Neutrophil (primary cell): ENCODE measurements around the gene C19orf44.
"Not testable (repeated sequence)": the region's sequence is repeated elsewhere in the genome, so short reads cannot be mapped to it uniquely, and the experiment has no call there.

Experiments used
- H3K27ac ChIP-seq: fragments of 200-600 bp; sonication (generic); 2 replicates; pipeline ENCODE4 v1.5.1; 2016; ENCODE audit warnings: mild to moderate bottlenecking, moderate library complexity
- H3K27me3 ChIP-seq: fragments of 200-600 bp; sonication (generic); 2 replicates; pipeline ENCODE4 v1.6.0; 2016; ENCODE audit warnings: mild to moderate bottlenecking
- H3K36me3 ChIP-seq: fragments of 200-600 bp; sonication (generic); 2 replicates; pipeline ENCODE4 v1.5.1; 2017
- H3K4me1 ChIP-seq, 2 experiments: fragments of 200-600 bp in 1 of 2; sonication (generic) in 1 of 2; 1 replicate in 1 of 2; 2 replicates in 1 of 2; pipeline versions ENCODE4 v1.5.1 to v1.6.1; 2013 to 2016; ENCODE audit warnings: low read depth in 1 of 2, low read length in 1 of 2, mild to moderate bottlenecking in 1 of 2, moderate library complexity in 1 of 2; ENCODE audit not compliant: control insufficient read depth in 1 of 2, insufficient read depth in 1 of 2
- H3K4me3 ChIP-seq, 2 experiments: fragments of 200-600 bp in 1 of 2; sonication (generic) in 1 of 2; 1 replicate in 1 of 2; 2 replicates in 1 of 2; pipeline ENCODE4 v1.5.1; 2013 to 2016; ENCODE audit warnings: low read depth in 1 of 2, low read length in 1 of 2, mild to moderate bottlenecking in 1 of 2, moderate library complexity in 1 of 2
- H3K9me3 ChIP-seq: fragments of 200-600 bp; sonication (generic); 2 replicates; pipeline ENCODE4 v1.5.1; 2016
- TF ChIP-seq, protein P1 (sequence below): fragments of 200-600 bp; sonication (generic); IDR thresholded peaks from 2 replicates; pipeline ENCODE4 v1.5.1; 2016; ENCODE audit warnings: antibody characterized with exemption

The C19orf44 gene

GRCh38 chr19:16506961-16507360, 10.8 kb downstream of the C19orf44 start:
- no peak overlapping the region for H3K27ac ChIP-seq
- no peaks in the 10 kb centered on the region for H3K36me3 ChIP-seq
- TF ChIP-seq, protein P1, sequence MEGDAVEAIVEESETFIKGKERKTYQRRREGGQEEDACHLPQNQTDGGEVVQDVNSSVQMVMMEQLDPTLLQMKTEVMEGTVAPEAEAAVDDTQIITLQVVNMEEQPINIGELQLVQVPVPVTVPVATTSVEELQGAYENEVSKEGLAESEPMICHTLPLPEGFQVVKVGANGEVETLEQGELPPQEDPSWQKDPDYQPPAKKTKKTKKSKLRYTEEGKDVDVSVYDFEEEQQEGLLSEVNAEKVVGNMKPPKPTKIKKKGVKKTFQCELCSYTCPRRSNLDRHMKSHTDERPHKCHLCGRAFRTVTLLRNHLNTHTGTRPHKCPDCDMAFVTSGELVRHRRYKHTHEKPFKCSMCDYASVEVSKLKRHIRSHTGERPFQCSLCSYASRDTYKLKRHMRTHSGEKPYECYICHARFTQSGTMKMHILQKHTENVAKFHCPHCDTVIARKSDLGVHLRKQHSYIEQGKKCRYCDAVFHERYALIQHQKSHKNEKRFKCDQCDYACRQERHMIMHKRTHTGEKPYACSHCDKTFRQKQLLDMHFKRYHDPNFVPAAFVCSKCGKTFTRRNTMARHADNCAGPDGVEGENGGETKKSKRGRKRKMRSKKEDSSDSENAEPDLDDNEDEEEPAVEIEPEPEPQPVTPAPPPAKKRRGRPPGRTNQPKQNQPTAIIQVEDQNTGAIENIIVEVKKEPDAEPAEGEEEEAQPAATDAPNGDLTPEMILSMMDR, result no peak
- H3K4me3 ChIP-seq, result no peak overlapping the region
- no peaks in the 10 kb centered on the region for H3K27me3 ChIP-seq
- no peaks in the 10 kb centered on the region for H3K9me3 ChIP-seq
- no peaks in the 10 kb centered on the region for H3K4me1 ChIP-seq

- no peaks in the 10 kb centered on the region for H3K36me3 ChIP-seq
- H3K4me1 ChIP-seq, result no peaks in the 10 kb centered on the region
- no peaks in the 10 kb centered on the region for H3K9me3 ChIP-seq
- TF ChIP-seq, protein P1, result no peak
- no peaks in the 10 kb centered on the region for H3K27me3 ChIP-seq
- no peak overlapping the region for H3K4me3 ChIP-seq
- H3K27ac ChIP-seq, result no peak overlapping the region
Observed at GRCh38 chr19:16508546-16508945, 12.4 kb downstream of the C19orf44 start.

DNA sequence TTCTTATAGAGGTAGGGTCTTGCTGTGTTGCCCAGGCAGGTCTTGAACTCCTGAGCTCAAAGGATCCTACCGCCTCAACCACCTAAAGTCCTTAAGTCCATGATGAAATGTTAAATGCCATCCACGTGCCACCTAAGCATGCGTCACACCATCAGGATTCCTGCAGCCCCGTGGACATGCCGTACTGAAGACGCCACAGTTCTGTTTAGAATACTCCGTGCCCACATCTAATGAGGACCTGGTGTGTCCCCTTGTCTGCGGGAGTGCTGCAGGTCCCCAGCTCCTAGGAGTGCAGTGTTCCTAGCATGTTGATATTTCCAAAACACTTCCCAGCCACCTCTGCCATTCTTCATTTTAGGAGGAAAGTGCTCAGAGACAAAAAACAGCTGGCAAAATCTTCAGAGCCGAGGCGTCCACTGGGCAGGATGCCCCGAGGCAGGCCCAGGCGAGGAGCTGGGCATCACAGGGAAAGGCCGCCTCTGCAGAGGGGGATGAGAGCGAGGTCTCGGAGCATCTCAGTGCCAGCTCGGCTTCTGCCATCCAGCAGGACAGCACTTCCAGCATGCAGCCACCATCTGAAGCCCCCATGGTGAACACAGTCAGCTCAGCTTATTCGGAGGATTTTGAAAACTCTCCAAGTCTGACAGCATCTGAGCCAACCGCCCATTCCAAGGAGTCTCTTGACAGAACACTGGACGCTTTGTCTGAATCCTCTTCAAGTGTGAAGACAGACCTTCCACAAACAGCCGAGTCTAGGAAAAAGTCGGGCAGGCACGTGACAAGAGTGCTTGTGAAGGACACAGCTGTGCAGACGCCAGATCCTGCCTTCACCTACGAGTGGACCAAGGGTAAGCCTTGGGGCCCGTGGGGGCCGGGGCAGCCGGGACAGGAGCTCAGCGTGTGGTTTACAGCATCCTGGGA, 13.2 kb downstream of the C19orf44 start:
- no peak overlapping the region for H3K27ac ChIP-seq
- no peak overlapping the region for H3K4me3 ChIP-seq
- H3K36me3 ChIP-seq, result no peaks in the 10 kb centered on the region
- no peaks in the 10 kb centered on the region for H3K27me3 ChIP-seq
- H3K9me3 ChIP-seq, result no peaks in the 10 kb centered on the region
- H3K4me1 ChIP-seq, result no peaks in the 10 kb centered on the region
- TF ChIP-seq, protein P1, result no peak

DNA sequence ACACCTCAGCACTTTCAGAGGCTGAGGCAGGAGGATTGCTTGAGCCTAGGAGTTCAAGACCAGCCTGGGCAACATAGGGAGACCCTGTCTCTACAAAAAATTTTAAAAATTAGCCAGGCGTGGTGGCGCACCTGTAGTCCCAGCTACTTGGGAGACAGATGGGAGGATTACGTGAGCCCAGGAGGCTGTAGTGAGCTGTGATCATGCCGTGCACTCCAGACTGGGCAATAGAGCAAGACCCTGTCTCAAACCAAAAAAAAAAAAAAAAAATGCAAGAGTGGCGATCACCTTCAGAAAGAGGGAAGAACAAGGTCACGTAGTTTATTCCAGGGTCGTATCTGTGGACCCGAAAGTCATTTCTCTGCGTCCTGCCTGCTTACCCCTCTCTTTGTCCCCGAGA, 16.4 kb downstream of the C19orf44 start:
- H3K4me1 ChIP-seq, H3K4me3 ChIP-seq, H3K9me3 ChIP-seq, H3K27ac ChIP-seq, H3K27me3 ChIP-seq: not testable (repeated sequence)
- H3K36me3 ChIP-seq, result peaks cover 12% of the 10 kb centered on the region

- no peak overlapping the region for H3K4me3 ChIP-seq
Observed at GRCh38 chr19:16514383-16515019, 18.3 kb downstream of the C19orf44 start.

More at GRCh38 chr19:16514383-16515019, 18.3 kb downstream of the C19orf44 start:
- Histone ChIP-seq H3K9me3 (no peaks in the 10 kb centered on the region), H3K4me1 (no peaks in the 10 kb centered on the region), H3K36me3 (peaks cover 31% of the 10 kb centered on the region), H3K27me3 (no peaks in the 10 kb centered on the region), H3K27ac (no peak overlapping the region)
- TF ChIP-seq, protein P1, result no peak
